Middle frontal gyrus (tissue), 1 donor: Measurements from ENCODE around the gene DCTN1.
"Not testable (repeated sequence)": the region's sequence is repeated elsewhere in the genome, so short reads cannot be mapped to it uniquely, and the experiment has no call there.

Experiments used
- DNase-seq: peaks from one replicate; pipeline ENCODE4 v3.0.0-alpha.2; 2015; ENCODE audit warnings: low spot score; ENCODE audit errors: extremely low spot score

DCTN1 gene

DNA sequence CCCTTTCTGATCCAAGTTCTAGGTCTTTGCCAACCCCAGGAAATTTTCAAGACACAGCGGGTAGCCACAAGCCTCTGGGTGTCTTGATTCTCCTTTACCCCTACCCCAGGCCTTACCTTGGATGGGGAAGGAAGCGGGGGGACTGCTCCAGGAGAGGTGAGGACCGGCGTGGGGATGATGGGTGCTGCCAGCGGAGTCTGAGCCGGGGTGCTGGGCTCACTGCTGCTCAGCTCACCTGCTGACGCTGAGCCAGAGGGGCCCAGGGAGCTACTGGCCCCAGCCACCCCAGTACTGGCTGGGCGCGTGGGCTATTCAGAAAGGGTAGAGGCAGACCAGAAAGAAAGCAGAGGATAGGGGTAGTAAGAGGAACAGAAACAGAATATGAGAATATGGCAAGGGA lies 8.7 kb downstream of the DCTN1 start:
- DNase-seq: no peak

GRCh38 chr2:74369976-74370375 lies 10.1 kb downstream of the DCTN1 start:
- DNase-seq: no peak

DNA sequence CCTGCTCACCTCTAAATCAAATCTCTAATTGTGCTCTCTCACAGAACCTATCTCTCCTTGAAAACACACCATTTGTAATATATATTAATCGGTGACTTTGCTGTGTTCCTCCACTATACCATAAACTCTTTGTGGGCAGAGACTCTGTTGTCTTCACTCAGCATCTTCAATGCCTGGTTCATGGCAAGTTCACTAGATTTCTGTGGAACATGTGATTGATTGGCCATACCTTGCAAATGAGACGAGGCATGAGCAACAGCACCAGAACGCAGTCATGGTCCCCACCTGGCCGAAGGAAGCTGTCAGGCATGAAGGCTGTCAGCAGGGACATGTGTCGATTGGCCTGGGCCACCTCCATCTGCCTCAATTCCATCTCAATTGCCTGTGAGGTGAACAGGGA lies 11.6 kb downstream of the DCTN1 start:
- no peak for DNase-seq

DNA sequence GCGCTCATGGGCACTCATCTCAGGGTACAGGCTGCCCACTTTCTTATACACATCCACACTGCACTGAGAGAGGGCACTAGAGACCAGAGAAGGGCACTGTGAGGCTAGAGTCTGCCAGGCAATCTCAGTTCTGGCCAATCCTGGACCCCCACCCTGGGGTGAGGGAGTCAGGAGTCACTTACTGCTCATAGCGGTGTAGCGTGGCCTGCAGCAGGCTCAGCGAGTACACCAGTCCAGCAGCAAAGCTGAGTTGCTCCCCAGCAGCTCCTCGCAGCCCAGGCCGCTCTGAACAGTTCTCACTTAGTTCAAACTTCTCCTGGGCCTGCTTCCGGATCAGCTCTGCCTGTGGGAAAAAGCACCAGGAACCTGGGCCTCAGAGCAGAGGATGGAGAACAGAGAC lies 12.3 kb downstream of the DCTN1 start:
- no peak for DNase-seq

DNA sequence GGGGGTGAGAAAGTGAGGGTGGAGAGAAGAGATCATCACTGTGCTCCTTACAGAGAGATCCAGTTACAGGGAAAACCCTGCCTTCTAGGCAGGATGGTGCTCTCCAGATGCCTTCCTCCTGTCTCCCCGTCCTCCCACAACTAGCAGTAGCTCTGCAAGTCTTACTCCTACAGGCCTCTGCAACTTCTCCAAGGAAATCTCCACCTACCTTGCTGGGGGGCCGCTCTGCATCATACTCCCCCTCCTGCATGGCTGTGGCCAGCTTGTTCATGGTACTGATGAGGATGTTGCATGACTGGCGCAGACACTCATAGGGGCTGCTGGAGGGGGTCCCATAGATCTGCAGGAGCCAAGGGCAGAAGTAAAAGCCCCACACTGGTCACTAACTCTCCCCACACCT lies 14.1 kb downstream of the DCTN1 start:
- no peak for DNase-seq

DNA sequence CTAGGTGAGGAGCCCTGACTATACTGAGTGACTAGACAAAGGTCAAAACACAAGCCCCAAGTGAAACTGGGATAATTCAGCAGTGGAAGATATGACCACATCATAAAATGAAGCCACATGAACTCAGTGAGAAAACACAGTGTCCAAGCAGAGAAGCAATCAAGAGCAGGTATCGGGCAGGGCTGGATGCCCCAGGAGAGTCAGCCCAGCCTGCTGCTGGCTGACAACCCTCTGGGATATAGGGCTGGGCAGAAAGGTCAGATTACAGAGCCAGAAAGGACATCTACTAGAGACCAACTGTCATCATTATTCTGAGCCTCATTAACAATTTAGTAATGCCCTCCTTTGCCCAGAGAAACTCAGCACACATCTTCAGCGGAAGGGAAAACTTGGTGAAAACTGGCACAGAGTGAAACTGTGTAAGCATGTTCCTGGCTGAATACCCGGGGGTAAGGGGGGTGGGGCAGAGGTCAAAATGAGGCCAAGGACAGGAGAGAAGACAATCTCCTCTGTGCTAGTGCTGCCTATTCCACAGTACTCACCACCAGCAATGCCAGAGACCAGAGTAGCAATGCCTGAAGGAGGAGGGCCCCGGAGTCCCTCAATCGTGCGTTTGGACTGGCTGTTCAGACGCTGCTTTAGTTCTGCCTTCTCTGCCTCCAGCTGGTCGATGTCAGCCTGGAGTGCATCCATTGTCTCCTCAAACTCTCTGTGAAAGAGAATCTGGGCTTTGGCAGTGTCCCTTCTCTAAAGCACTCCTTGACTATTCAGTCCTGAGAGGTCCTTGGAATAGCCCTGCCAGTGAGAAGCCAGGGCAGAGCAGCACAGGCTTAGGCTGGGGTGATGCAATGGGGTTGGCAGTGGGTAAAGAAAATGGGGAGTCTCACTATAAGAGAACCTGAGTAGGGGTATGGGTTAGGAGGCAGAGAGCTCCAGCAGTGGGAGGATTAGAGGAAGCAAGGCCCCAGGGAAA lies 15.3 kb downstream of the DCTN1 start:
- no peak for DNase-seq

GRCh38 chr2:74361327-74361726 lies 18.8 kb downstream of the DCTN1 start:
- no peak for DNase-seq

DNA sequence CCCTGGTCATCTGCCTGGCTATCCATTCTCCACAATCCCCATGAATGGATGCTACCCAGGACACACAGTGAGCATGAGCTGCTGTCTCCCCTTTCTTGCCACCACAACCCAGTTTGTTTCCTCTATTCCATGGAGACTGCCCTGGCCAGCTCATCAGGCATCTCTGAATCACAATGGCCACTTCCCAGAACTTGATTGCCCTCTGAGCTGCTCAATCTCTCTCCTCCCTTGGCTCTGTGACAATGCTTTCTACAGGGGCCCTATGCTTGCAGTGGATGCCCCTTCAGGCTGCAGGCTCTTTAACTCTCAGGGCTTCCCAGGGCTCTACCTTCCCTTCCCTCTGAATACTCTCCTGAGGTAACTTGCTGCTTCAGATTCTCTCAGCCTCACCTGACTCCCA lies 22.5 kb downstream of the DCTN1 start:
- DNase-seq: no peak

DNA sequence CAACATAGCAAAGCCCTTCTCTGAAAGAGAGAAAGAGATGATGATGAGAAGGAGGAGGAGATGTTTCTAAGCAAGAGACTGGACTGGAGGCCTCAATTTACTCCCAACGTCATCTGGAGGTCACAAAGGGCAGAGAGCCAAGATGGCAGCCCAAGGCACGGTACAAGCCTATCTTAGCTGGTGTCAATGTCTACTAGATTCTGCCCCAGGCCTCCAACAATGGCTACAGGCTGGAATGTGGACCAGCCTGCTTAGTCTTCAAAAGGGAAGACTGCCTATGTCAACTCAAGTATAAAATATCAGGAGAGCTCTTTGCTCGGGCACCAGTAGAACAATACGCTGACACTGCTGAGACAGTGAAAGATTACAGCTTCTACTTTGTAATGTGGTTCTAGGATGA lies 30.2 kb downstream of the DCTN1 start:
- no peak for DNase-seq

- DNase-seq: no peak
These were observed 32.4 kb downstream of the DCTN1 start for GRCh38 chr2:74347742-74348141.

DNA sequence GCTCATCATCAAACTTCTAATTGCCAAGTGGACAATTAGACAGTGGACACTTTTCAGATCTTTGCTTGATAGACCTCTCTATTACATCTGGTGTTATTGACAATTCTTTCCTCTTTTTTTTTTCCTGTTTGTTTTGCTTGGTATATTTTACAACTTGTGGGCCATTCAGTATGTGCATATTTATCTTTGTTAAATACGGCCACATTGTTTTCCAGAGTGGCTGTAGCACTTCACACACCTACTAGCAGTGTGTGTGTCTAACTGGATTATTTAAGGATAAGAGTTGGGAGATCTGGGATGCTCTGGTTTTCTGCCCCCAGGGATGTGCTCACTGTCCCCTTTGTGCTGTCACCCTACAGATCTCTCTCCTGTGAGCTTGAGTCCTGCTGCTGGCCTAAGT lies 32.8 kb downstream of the DCTN1 start:
- DNase-seq: no peak

- DNase-seq: no peak
These were observed 34.7 kb downstream of the DCTN1 start for GRCh38 chr2:74345272-74345943.

- DNase-seq: no peak
These were observed 36.8 kb downstream of the DCTN1 start, which contains the start of gene SLC4A5 for GRCh38 chr2:74343316-74343715. Gene SLC4A5, minus strand, starts transcription at chr2:74343416. Its CDS starts 28,393 bp downstream, at chr2:74315023.

- DNase-seq: not testable (repeated sequence)
These were observed 43.9 kb downstream of the DCTN1 start for GRCh38 chr2:74336227-74336626.

DNA sequence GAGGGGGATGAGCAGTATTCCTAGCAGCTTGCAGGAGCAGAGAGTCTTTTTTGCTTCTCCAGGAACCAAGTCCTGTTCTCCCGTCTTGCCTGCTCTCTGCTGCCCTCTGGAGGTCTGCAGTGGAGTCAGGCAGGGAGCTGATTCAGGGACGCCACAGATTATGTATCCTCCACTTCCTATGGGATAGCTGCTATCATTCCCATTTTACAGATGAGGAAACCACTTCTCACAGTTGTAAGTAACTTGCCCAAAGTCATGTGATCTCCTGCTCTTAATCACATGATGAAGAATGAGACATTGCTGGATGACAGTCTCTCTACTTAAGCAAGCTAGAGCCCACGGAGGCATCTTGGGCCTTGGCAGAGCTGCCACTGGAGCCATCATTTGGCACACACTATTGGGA lies 45.2 kb downstream of the DCTN1 start:
- DNase-seq: peak; percentile 50

DNA sequence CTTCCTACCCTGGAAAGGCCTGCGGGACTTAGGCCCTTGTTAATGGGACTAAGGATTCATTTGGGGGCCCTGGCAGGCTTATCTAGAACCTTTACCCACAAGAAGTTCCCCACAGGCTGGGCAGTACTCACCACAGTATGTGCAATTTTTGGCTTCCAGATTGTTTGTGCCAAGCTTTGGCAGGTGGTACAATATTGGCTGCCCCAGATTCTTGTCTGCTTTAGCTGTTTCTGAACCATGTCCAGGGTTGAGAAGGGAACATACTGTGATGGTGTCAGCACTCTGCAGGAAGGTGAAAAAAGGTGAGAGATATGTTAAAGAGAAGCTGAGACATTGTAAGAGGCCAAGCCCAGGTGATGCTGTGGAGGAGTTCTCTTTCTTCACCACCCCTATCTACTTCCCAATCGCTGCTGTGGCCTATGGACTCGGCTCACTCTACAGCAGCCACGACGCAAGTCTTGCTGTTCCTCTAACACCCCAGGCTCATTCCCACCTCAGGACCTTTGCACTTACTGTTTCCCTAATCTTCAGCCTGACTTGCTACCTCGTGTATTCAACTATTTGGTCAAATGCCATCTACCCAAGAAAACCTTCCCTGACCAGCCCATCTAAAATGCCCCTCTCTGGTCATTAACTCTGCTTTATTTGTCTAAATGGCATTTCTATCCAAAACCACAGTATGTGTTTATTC lies 46.1 kb downstream of the DCTN1 start:
- no peak for DNase-seq

DNA sequence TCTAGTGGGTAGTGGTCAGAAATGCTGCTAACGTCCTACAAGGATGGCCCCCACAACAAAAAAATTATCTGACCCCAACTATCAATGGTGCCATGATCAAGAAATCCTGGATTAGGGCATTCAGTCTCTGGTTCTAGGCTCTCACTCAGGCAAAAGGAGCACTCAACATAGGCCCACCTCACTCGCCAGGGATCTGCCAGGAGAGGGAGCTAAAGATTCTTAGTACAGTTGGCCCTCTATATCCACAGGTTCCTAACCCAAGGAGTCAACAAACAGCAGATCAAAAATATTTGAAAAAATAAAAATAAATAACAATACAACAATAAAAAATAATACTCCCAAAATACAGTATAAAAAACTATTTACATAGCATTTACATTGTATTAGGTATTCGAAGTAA lies 46.9 kb downstream of the DCTN1 start:
- DNase-seq: no peak

DNA sequence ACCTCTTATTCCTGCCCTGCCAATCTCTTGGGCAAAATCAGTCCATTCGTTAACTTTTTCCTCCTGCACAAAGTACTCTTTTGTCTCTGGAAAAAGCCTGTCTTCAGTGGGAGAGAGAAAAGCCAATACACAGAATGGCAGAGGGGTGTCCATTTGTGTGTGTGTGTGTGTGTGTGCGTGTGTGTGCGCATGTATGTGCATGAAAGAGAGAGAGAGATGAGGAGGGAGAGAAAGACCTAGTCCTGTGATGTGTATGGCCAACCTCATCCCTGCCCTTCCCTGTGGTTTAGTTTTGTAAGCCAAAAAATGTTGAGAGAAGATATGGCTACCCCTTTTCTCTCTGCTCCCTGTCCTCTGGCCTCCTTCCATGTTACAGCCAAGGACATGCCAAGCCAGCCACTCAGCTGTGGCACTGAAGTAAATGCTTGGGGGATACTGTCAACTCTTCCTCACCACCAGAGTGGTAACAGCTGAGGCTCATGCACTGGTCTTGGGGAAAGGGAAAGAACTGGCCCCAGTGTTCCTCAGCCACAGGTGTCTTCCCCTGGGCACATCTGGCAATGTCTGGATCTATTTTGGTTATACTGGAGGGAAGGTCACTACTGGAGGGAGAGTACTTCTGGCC lies 47.4 kb downstream of the DCTN1 start:
- no peak for DNase-seq

DNA sequence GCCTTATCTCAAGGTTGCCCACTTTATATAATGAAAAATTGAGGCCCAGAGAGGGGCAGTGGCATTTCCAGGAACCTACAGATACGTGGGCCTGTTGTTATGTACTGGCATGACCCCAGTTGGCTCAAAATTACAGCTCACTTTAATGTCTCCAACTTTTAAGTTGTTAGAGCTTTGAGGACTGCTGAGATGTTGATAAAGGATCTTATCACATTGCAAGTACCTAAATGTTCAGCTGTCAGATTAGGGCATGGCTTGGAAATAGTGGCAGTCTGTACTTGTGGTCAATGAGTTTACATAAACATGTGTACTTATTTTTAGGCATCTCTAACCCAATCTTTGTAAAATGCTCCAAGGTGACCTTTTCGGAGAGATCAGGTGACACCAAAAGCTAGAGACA lies 51.5 kb downstream of the DCTN1 start:
- no peak for DNase-seq

- DNase-seq: no peak
These were observed 52.0 kb downstream of the DCTN1 start for GRCh38 chr2:74328074-74328473.

GRCh38 chr2:74327627-74328026 lies 52.5 kb downstream of the DCTN1 start:
- no peak for DNase-seq

GRCh38 chr2:74327199-74327598 lies 52.9 kb downstream of the DCTN1 start:
- DNase-seq: no peak
